Dermis microvascular lymphatic vessel endothelial cell (primary cell): ENCODE measurements around the gene BTBD17. TPM values are rescaled to one million over a fixed set of nuclear protein-coding genes. Genes with fewer than 3 reads are reported as not detected.
"Not testable (repeated sequence)": the region's sequence is repeated elsewhere in the genome, so short reads cannot be mapped to it uniquely, and the experiment has no call there.

Experiments
- DNase-seq, 2 donors: peaks; one replicate each; pipeline versions ENCODE4 v3.0.0 to v3.0.0-alpha.2; 2010; ENCODE audit warnings: low read depth in 2 of 2
- total RNA-seq: library from RNA; depleted of rRNA; stranded (reverse); fragments of >200 nt; gene quantifications from 2 replicates; pipeline ENCODE4 v1.2.1, GENCODE V29; 2014

BTBD17 gene
- total RNA-seq: not detected in 2 replicates

GRCh38 chr17:74361230-74362068 lies at the start of gene BTBD17:
TSS of gene BTBD17 (minus strand) at chr17:74361868. CDS start at chr17:74361819, 49 bp downstream.
- peak in 1 of 2 donors; percentile 54 for DNase-seq

- no peak for DNase-seq
Measured at GRCh38 chr17:74410001-74410443, 48.4 kb upstream of the BTBD17 start.

DNA sequence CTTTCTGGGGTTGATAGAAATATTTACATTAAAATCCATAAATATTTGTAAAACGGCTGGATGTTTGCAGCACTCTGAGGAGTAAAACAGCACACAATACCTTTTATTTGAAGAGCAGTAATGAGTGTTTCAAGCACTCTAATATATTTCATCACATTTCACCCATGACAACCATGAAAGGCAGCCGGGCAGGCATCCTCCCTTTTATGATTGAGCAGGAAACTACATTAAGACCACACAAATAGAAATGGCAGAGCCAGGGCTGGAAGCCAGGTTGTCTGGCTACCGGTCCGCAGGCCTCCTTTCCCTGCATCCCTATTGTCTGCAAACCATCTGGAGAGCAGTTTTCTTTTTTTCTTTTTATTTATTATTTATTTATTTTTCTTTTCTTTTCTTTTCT lies 47.1 kb upstream of the BTBD17 start:
- no peak for DNase-seq

- DNase-seq: no peak
Measured at GRCh38 chr17:74408262-74408661, 46.6 kb upstream of the BTBD17 start.

GRCh38 chr17:74407384-74407783 lies 45.7 kb upstream of the BTBD17 start:
- DNase-seq: no peak

GRCh38 chr17:74405311-74405710 lies 43.6 kb upstream of the BTBD17 start:
- DNase-seq: not testable (repeated sequence)

- DNase-seq: no peak
Measured at GRCh38 chr17:74404789-74405188, 43.1 kb upstream of the BTBD17 start.

GRCh38 chr17:74404218-74404617 lies 42.5 kb upstream of the BTBD17 start:
- DNase-seq: no peak

- DNase-seq: no peak
Measured at GRCh38 chr17:74403512-74404137, 42.0 kb upstream of the BTBD17 start.

DNA sequence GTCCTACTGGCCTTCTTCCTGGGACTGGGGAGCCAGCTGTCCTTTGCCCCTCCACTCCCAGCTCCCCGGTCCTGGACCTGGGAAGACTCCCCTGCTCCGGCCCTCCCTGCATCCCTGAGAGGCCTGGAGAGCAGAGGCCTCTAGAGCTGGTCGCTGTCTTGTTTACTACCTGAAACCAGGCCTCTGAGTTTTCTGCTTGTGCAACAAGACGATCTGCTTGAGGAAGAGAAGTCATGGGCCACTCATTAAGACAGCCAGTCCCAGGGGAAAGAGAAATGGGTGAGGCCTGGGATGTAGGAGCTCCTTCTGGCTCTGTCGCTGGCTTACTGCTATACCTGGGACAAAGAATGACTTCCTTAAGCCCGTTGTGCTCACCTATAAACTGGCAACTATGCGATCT lies 40.4 kb upstream of the BTBD17 start:
- no peak for DNase-seq

GRCh38 chr17:74396567-74396966 lies 34.9 kb upstream of the BTBD17 start:
- no peak for DNase-seq

- DNase-seq: no peak
Measured at GRCh38 chr17:74394977-74395376, 33.3 kb upstream of the BTBD17 start.

DNA sequence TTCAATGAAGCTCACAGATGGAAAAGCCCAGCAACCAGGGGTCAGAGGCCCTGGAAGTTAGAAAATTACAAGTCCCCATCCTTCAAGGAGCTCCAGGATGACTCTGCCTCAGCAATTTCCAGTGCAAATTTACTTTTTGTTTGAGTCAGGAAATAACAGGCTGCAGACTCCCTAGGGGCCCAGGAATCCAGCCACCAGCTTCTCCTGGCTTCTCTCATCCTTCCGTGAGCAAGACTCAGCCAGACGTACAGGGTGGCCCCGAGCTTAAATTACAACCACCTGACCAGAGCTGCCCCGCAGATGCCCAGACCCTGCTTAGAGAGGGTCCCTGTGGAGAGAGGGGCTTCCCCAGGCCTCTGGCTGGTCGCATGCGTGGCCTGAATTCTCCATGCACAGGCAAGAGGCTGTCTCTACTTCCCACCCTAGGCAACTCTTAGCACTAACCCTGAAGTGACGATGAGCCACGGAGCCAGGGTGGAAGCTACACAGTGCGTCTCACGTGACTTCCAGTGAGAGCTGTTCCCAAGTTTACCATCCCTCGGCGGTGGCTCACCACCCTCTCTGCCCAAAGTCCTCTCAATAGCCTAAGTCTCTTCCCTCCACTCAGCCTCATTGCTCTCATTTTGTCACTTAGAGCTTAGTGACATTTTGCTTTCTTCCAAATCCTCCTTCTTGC lies 32.7 kb upstream of the BTBD17 start:
- no peak for DNase-seq

GRCh38 chr17:74393346-74393942 lies 31.8 kb upstream of the BTBD17 start:
- no peak for DNase-seq

GRCh38 chr17:74392848-74393247 lies 31.2 kb upstream of the BTBD17 start:
- no peak for DNase-seq

DNA sequence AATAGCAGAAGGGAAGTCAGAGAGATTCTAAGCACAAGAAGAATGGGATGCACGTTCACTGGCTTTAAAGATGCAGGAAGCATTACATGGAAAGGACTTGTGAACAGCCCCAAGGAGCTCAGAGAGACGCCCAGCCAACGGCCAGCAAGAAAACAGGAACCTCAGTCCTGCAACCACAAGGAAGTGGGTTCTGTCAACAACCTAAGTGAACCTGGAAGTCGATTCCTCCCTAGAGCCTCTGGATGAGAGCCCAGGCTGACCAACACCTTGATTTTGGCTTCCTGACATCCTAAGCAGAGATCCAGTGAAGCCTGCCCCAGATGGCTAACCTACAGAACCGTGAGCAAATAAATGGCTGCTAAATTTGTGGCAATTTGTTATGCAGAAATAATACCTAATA lies 30.1 kb upstream of the BTBD17 start:
- DNase-seq: no peak

DNA sequence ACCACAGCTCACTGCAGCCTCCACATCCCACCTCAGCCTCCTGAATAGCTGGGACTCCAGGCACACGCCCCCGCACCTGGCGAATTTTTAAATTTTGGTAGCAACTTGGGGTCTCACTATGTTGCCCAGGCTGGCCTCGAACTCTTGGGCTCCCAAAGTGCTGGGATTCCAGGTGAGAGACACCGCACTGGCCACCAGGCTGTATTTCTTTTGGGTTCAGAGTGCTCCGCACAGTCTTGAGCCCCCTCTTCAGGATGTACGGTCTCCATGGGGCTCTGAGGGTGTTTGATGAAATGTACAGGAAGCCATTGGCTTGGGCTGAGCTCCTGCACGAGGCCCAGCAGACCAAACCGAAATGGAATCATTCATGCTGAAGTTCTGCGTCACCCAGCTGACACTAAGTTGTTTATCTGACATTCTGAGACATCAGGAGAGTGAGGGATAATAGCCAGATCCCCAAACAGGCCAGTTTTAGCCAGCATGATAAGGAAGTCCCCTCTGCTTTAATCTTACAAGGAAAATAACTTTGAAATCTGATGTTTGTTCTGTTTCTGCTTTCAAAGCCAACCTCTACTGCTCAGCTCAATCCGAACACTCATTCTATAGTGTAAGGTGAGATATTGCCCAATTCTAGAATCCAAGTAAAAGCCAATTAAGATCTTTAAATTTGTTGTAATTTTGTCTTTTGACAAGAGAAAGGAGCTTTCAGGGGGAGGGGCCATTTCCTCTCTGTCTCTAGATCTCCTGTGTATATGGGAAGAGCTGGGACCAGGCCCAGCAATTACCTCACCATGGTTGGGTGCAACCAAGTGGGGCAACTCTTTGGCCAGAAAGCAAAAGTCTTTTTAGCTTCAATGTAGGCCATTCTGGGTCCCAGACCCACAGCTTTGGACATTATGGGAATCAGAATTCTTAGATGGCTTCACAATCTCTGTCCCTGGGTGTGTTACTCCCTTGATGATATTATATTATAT lies 29.3 kb upstream of the BTBD17 start:
- DNase-seq: no peak

DNA sequence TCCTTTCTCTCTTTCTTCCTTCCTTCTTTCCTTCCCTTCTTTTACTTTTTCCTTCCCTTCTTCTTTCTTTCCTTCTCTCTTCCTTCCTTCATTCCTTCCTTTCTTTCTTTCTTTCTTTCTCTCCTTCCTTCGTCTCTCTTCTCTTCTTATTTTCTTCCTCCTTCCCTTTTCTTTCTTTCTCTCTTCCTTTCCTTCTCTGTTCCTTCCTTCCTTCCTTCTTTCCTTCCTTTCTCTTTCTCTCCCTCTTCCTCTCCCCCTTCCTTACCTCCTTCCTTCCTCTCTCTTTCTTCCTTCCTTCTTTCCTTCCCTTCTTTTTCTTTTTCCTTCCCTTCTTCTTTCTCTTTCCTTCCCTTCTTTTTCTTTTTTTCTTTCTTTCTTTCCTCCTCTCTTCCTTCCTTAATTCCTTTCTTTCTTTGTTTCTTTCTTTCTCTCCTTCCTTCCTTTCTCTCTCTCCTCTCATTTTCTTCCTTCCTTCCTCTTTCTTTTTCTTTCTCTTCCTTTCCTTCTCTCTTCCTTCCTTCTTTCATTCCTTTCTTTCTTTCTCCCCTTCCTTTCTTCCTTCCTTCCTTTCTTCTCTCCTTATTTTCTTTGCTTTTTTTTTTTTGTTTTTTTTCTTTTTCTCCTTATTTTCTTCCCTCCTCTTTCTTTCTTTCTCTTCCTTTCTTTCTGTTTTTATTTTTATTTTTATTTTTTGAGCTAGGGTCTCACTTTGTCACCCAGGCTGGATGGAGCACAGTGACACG lies 28.4 kb upstream of the BTBD17 start:
- DNase-seq: no peak

GRCh38 chr17:74389084-74389753 lies 27.6 kb upstream of the BTBD17 start:
- no peak for DNase-seq
